Epidermal melanocyte (primary cell): ENCODE measurements around the gene FRAT1.
"Not testable (repeated sequence)": the region's sequence is repeated elsewhere in the genome, so short reads cannot be mapped to it uniquely, and the experiment has no call there.

Experiments
- DNase-seq: peaks from one replicate; pipeline ENCODE4 v3.0.0; 2011; ENCODE audit warnings: low spot score; ENCODE audit not compliant: insufficient read length

The FRAT1 gene, protein sequence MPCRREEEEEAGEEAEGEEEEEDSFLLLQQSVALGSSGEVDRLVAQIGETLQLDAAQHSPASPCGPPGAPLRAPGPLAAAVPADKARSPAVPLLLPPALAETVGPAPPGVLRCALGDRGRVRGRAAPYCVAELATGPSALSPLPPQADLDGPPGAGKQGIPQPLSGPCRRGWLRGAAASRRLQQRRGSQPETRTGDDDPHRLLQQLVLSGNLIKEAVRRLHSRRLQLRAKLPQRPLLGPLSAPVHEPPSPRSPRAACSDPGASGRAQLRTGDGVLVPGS

DNA sequence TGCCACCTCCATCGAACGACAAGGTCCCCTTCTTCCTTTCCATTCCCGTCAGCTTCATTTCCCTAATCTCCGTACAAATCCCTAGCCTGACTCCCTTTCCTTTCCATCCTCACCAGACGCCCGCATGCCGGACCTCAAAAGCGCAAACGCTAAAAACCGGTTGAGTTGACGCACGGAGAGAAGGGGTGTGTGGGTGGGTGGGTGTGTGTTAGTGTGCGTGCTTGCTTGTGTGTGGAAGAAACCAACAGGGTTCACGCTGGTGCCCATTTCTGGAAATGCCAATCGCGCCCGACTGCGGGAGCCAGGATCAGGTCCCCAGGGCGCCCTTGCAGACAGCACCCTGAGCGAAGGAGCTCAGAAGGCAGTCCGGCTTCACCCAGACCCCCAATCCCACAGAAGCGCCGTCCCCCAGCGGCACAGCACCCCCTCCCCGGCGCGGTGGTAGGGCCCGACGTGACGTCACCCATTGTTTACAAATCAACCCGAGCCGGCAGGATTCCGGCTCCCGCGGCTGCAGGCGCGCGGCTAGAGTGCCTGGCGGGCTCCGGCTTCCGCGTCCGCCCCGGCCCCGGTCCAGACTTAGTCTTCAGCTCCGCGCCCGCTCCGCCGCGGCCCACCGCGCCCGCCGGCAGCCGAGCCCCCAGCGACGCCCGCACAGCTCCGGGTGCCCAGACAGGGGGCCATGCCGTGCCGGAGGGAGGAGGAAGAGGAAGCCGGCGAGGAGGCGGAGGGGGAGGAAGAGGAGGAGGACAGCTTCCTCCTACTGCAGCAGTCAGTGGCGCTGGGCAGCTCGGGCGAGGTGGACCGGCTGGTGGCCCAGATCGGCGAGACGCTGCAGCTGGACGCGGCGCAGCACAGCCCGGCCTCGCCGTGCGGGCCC lies at the start of gene FRAT1:
TSS of gene FRAT1 (plus strand) at position 500 of the 880 bp plus-strand sequence. CDS start at position 683, 183 bp downstream.
- DNase-seq, result peak; percentile 72

DNA sequence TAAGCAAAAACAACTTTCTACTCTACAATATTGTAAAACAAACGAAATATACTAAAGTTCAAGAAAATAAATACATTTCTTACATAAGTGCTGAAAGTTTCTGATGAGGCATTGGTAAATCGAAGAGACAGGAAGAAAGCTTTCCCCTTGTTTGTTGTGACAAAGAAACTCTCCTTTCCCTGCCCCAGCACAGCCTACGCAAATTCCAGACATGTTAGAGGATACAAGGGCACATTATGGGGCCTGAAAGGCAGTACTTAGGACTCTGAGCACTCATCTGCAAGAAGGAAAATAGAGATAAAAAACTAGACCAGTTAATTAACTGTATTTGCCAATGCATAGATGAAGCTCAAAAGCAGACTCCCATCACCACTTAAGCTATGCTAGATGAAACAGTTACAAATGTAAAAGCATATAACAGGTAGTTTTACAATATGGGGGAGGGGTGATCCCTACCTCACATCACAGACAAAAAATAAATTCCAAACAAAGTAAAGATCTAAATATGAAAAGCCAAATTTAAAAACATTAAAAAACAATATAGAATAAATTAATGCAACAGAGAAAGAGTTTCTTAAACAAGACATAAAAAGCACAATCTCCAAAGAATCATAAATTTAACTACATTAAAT lies 48.4 kb upstream of the FRAT1 start:
- no peak for DNase-seq

DNA sequence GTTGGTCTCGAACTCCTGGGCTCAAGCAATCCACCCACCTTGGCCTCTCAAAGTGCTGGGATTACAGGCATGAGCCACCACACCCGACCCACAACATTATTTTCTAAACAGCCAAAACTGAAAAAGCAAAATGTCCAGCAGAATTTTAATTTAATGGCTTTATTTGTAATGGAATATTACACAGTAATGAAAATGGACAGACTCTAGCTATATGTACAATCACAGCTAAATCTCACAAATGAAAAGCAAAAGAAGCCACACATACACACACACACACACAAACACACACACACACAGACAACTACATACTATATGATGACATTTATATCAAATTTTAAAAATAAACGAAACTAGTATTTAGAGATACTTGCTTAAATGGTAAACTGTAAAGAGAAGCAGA lies 45.4 kb upstream of the FRAT1 start:
- no peak for DNase-seq

DNA sequence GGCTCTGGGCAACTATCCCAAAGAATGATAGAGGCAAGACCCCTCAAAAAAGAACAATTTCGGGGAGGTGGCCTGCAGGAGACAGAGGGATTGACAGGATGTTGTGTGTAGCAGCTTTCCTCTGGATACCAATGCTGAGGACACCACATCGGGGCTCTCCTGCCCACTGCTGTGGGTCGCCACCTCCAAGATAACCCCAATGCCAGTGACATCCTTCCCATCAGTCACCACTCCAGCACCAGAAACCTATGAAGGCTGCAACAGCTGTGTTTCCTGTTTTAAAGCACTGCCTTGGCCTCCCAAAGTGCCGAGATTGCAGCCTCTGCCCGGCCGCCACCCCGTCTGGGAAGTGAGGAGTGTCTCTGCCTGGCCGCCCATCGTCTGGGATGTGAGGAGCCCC lies 44.2 kb upstream of the FRAT1 start:
- no peak for DNase-seq

DNA sequence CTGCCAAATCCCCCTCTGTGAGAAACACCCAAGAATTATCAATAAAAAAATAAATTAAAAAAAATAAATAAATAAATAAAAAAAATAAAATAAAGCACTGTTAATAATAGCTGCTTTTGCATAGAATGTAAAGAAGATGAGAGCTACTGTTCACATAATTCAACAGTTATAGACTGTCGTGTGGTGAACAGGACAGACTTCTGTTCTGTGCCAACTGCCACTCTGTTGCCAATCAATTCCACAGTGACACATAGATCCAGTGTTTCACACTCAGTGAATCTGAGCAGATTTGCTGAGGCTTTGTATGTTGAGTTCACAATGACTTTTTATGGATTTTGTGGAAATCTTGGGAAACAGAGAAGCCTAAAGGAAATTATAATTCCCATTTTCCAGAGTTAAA lies 41.5 kb upstream of the FRAT1 start:
- no peak for DNase-seq

DNA sequence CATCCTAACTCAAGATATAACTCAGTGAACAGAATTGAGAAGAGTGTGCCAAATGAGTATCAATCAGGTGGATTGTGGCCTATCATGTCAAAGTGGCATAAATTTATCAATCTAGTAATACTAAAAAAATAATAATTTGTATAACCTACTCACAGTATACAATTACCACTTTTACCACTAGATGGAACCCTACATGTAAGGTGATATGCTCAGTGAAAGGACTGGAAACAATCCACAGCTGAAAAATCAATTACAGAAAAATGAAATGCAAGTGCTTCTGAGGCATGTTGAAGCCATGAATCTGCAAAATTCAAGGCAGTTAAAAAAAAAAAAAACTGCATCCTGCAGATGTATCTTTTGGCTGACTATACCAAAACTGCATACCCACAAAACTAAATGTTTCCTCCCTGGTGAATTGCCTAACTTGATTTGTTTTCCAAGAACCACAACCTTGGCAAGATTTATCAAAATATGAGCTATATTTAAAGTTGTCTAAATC lies 40.5 kb upstream of the FRAT1 start:
- DNase-seq, result peak; percentile 61

DNA sequence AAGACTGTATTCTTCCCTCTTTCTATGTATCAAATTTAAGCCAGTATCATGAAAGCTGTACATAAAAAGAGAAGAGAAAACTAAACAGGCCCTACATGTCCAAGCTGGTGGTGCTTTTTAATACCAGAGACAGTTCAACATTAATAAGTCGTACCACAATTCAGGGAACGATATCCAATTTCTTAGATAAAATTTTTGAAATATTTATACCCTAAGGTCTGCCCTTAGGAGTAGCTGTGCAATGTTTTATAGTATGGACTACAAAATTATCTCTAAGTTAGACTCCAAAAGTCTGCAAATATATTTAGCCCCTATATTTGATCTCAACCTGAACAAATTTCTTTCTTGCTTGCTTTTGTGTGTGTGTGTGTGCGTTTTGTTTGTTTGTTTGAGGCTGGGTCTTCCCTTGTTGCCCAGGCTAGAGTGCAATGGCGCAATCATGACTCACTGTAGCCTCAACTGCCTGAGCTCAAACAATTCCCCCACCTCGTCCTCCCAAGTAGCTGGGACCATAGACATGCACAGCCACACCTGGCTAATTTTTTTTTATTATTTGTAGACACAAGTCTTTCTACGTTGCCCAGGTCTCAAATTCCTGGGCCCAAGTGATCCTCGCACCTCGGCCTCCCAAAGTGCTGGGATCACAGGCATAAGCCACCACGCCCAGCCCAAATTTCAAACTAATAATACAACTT lies 39.8 kb upstream of the FRAT1 start:
- no peak for DNase-seq

DNA sequence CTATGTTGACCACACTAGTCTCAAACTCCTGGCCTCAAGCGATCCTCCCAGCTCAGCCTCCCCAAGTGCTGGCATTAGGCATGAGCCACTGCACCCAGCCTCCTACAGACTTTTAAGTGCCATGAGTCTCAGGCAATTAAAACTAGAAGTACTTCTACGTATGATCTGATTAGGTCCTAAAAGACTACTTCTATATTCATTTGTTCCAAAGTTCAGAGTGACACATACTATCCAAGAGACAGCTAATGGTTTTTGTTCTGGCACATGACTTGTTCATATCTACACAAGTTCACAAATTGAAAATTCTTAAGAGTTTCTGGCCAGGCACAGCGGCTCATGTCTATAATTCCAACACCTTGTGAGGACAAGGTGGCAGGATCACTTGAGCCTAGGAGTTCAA lies 38.3 kb upstream of the FRAT1 start:
- DNase-seq, result no peak

DNA sequence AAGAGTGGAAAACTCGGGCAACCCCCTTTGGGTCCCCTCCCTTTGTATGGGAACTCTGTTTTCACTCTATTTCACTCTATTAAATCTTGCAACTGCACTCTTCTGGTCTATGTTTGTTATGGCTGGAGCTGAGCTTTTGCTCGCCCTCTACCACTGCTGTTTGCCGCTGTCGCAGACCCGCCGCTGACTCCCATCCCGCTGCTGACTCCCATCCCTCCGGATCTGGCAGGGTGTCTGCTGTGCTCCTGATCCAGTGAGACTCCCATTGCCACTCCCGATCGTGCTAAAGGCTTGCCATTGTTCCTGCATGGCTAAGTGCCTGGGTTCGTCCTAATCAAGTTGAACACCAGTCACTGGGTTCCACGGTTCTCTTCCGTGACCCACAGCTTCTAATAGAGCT lies 29.0 kb upstream of the FRAT1 start:
- DNase-seq, result not testable (repeated sequence)

DNA sequence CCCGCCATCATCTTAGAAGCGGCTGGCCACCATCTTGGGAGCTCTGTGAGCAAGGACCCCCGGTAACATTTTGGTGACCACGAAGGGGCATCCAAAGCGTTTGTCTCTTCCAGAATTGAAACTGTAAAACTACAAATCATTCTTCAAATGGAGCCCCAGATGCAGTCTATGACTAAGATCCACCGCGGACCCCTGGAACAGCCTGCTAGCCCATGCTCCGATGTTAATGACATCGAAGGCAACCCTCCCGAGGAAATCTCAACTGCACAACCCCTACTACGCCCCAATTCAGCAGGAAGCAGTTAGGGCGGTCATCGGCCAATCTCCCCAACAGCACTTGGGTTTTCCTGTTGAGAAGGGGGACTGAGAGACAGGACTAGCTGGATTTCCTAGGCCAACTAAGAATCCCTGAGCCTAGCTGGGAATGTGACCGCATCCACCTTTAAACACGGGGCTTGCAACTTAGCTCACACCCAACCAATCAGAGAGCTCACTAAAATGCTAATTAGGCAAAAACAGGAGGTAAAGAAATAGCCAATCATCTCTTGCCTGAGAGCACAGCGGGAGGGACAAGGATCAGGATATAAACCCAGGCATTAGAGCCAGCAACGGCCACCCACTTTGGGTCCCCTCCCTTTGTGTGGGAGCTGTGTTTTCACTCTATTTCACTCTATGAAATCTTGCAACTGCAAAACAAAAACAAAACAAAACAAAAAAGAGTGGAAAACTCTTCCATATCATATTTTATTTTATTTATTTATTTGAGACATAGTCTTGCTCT lies 28.3 kb upstream of the FRAT1 start:
- DNase-seq, result not testable (repeated sequence)

DNA sequence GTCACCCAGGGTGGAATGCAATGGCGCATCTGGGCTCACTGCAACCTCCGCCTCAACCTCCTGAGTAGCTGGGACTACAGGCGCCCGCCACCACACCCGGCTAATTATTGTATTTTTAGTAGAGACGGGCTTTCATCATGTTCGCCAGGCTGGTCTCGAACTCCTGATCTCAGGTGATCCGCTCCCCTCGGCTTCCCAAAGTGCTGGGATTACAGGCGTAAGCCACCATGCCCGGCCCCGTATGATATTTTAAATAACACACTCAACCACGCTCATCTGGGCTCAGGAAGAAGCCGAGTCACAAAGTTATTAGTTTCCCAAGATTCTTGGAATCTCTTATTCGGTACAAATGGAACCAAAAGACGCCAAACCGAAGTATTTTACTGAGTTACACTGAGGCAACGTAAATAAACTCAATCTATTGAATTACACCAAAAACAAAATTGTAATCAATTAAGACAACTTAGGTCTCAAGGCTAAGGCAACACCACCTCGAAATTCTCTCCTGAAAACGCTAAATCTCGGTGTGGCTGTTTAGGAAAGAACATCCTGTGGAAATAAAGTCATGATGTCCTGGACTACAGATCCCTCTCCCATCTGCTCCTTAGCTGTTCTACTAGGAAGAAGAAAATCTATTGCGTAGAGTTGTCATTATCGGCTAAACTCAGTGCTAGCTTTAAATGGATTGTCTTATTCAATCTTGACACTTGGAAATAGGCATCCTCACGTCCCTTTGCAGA lies 27.5 kb upstream of the FRAT1 start:
- no peak for DNase-seq

DNA sequence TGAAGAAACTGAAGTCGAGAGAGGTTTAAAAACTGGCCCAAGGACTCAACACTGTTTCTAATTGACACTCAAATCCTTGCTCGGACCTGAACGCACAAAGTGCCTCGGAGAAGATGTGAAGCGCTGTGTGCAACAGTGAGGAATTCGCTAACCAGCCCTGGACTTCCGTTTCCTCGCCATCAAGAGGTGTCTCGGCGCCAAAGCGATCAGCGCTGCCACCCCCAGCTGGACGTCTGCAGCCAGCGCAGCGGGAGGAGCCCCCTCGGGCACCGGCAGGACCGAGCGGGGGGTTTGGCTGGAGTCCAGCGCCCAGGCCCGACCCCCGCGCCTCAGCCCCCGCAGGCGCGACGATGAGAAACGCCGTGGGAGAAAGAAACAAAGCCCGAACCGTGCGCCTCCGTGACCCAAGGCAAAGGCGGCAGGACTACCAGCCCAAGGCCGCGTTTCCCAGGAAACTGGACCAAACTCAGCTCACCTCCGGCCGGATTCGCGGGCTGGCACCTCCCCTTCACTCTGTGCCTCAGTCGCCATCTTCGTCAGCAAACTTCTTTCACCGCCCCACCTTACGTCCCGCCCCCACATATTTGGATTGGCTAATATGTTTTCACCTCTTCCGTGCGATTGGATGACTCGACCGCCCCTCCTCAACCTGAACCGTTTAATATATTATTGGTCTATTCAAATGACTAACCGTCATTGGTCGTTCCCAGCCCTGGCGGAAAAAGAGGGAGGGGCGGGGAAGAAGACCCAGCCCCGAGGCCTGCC lies 26.8 kb upstream of the FRAT1 start, which contains the start of gene ARHGAP19:
TSS of gene ARHGAP19 (minus strand) at position 541 of the 765 bp plus-strand sequence. CDS start at position 531, 10 bp downstream.
- DNase-seq, result peak; percentile 93

DNA sequence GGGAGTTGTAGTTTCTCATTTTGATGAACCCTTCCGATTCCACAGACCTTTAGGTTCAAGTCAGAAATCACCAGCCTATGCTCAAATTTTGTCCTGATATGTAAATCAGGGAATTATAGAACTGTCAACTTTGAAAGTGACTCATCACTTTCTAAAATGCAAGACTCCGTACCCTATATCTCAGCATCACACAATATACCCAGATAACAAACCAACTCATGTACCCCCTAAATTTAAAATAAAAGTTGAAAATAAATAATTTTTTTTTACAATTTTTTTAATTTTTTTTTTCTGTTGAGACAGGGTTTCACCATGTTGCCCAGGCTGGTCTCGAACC lies 26.2 kb upstream of the FRAT1 start:
- DNase-seq, result no peak

DNA sequence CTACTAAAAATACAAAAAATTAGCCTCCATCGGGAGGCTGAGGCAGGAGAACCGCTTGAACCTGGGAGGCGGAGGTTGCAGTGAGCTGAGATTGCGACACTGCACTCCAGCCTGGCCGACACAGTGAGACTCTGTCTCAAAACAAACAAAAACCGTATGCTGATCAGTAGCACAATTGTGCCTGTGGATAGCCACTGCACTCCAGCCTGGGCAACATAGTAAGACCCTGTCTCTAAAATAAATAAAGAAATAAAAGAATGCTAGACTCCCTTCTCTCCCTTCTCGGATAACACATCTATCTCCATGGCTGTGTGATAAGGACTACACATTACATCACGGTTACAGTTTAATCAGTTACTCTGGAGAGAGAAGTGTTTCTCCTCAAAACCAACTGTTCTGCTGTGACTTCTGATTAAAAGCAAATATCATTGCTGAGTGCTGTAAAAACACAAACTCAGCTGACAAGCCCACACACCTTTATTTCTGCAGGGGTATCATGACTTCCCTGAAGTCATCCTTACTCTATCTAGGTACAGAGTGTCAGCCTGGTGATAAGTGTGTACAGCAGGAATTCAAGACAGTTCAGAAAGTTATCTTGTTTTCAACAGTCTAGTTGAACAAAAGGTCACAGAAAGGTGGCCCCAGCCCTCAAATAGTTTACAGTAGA lies 21.4 kb upstream of the FRAT1 start:
- no peak for DNase-seq

DNA sequence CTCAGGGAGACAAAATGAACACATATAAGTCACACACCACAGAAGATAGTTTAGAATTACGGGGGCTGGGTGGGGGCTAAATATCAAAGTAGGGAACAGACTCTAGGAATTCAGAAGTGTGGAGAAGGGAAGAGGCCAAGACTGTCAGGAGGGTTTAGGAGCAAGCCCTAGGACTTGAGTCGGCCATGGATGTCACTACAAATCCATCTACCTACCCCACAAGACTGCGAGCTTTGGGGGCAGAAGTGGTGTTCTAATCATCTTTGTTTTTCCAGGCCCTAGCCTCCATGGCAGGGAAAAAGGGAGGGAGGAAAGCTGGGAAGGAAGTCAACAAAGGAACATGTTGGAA lies 20.9 kb upstream of the FRAT1 start:
- no peak for DNase-seq

DNA sequence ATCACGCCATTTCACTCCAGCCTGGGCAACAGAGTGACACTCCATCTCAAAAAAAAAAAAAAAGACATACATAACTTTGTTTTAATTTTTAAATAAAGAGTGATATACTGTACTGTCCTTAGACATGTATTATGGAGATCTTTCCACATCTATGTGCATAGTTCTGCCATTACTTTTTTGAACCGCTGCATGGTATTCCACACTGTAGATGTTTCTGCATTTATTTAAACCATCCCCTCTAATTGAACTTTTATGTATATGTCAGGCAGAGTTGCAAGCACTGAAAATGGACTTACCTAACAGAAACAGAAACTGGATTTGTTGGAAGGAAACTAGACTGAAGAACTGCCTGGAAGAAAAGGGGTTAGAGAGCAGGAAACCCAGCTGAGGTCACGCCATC lies 18.1 kb upstream of the FRAT1 start:
- no peak for DNase-seq

DNA sequence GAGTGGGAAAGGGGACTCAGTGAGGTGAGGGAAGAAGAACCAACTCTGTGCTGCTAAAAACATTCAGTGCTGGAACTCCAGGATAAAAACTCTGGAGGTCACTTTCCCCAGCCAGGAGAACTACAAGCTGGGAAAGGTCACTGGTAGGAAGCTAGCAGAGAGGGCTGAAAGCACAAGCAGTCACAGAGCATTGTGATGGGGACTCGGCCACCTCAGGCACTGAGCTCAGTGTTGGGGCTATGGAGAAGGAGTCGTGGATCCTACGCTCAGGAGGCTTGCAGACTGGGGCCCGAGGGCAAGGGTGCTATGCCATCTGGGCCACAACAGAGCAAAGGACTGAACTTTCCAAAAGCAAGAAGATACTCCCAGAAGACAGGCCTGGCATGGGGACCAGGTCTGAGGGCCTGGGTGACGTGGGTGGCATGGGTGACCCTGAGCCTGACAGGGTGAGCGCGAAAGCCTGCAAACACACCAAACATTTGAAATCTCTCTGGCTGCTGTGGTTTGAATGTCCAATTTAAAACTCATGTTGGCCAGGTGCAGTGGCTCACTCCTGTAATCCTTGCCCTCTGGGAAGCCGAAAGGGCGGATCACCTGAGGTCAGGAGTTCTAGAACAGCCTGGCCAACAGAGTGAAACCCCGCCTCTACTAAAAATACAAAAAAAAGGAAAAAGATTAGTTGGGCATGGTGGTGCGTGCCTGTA lies 16.8 kb upstream of the FRAT1 start:
- no peak for DNase-seq

DNA sequence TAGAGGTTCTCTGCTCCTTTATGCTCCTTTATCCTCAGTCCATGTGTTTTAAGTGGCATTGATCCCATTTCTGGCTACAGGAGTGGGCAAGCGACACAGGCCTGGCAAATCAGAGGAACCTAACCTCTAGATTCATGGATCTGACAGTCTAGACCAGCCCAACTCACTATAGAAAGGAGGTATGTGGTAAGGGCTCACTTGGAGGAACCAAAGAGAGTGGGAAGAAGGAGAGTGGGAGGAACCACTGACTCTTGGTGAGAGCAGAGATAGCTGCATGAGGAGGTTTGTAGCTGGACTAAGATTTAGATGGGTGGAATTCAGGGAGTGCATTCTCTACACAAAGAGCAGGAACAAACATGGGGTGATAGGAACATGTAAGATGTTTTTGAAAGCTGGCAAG lies 11.6 kb upstream of the FRAT1 start:
- DNase-seq, result no peak
